BE2C (cell line): ENCODE data around the gene RBM5.

Source experiments
- DNase-seq: peaks from one replicate; pipeline ENCODE4 v3.0.0-alpha.2; 2020
- H3K27me3 ChIP-seq: fragments of 250-450 bp; sonication (Bioruptor Pico); 2 replicates; pipeline ENCODE4 v1.5.1; 2020; ENCODE audit warnings: mild to moderate bottlenecking
- H3K36me3 ChIP-seq: fragments of 250-450 bp; sonication (Bioruptor Pico); 2 replicates; pipeline ENCODE4 v1.5.1; 2020; ENCODE audit warnings: mild to moderate bottlenecking
- H3K4me1 ChIP-seq: fragments of 250-450 bp; sonication (Bioruptor Pico); 2 replicates; pipeline ENCODE4 v1.5.1; 2020
- H3K4me3 ChIP-seq: 2 replicates; pipeline ENCODE4 v1.5.1; 2011; ENCODE audit warnings: low read depth, low read length
- H3K9me3 ChIP-seq: fragments of 250-450 bp; sonication (Bioruptor Pico); 2 replicates; pipeline ENCODE4 v1.5.1; 2020
- CTCF ChIP-seq: IDR thresholded peaks from 2 replicates; pipeline ENCODE4 v1.5.1; 2012; ENCODE audit warnings: mild to moderate bottlenecking, low read depth, low read length

The RBM5 gene

GRCh38 chr3:50167841-50168209 lies 79.1 kb downstream of the RBM5 start:
- TF ChIP-seq CTCF = no peak
- Histone ChIP-seq H3K27me3 (no peaks in the 10 kb centered on the region), H3K4me3 (no peak overlapping the region), H3K36me3 (no peaks in the 10 kb centered on the region), H3K4me1 (peaks cover 3% of the 10 kb centered on the region; the same call in 1 of the 2 replicates), H3K9me3 (no peaks in the 10 kb centered on the region)
- no peak for DNase-seq

GRCh38 chr3:50168388-50168787 lies 79.7 kb downstream of the RBM5 start:
- no peak overlapping the region for H3K4me3 ChIP-seq
- no peak for TF ChIP-seq CTCF
- peaks cover 3% of the 10 kb centered on the region; the same call in 1 of the 2 replicates for H3K4me1 ChIP-seq
- H3K36me3 ChIP-seq = no peaks in the 10 kb centered on the region
- no peaks in the 10 kb centered on the region for H3K27me3 ChIP-seq
- H3K9me3 ChIP-seq = no peaks in the 10 kb centered on the region
- no peak for DNase-seq
